Calu3 (cell line): ENCODE measurements around the gene ARHGAP11B.
"Not testable (repeated sequence)": the region's sequence is repeated elsewhere in the genome, so short reads cannot be mapped to it uniquely, and the experiment has no call there.

ENCODE experiments used
- BruUV-seq: library from RNA; stranded (reverse); fragments of 400-500 nt; replicated peaks from 2 replicates; lab custom pipeline; 2021; lab: Mats Ljungman, UMichigan
- CTCF ChIA-PET: fragments of 300-600 bp; sonication (Branson Sonifier 250); formaldehyde crosslinking; loops from one replicate; lab custom pipeline; 2022; ENCODE audit warnings: antibody characterized with exemption; lab: Charles Lee
- DNase-seq: peaks from one replicate; pipeline ENCODE4 v3.0.0; 2022
- H3K27ac Mint-ChIP-seq: one replicate; pipeline ENCODE4 v1.8.0; 2022; ENCODE audit warnings: mixed read lengths; ENCODE audit not compliant: unreplicated experiment
- H3K27me3 Mint-ChIP-seq: one replicate; pipeline ENCODE4 v1.8.0; 2022; ENCODE audit warnings: mixed read lengths; ENCODE audit not compliant: unreplicated experiment
- H3K36me3 Mint-ChIP-seq: one replicate; pipeline ENCODE4 v1.8.0; 2022; ENCODE audit warnings: mild to moderate bottlenecking, moderate library complexity, mixed read lengths; ENCODE audit not compliant: insufficient read depth, unreplicated experiment
- H3K4me1 Mint-ChIP-seq: one replicate; pipeline ENCODE4 v1.8.0; 2022; ENCODE audit warnings: mild to moderate bottlenecking, low read depth, mixed read lengths; ENCODE audit not compliant: unreplicated experiment
- H3K4me3 Mint-ChIP-seq: one replicate; pipeline ENCODE4 v1.8.0; 2022; ENCODE audit warnings: mild to moderate bottlenecking, low read depth, moderate library complexity, mixed read lengths; ENCODE audit not compliant: unreplicated experiment
- H3K9me3 Mint-ChIP-seq: one replicate; pipeline ENCODE4 v1.8.0; 2022; ENCODE audit warnings: low read depth, mixed read lengths; ENCODE audit not compliant: unreplicated experiment
- intact Hi-C: fragments of 100-400 bp; cut with micrococcal nuclease; formaldehyde crosslinking; loops from one replicate; pipeline ENCODE4 v1.10.0; 2022; ENCODE audit not compliant: unreplicated experiment
- long read RNA-seq: library from polyadenylated mRNA; stranded (forward); transcript quantifications from one replicate; pipeline ENCODE4 v2.0.0, GENCODE V29; 2022

Gene ARHGAP11B
- long read RNA-seq, result 0 reads

GRCh38 chr15:30625436-30626193 lies at the start of gene ARHGAP11B:
Gene ARHGAP11B, plus strand, starts transcription at chr15:30626128.
- H3K9me3 Mint-ChIP-seq, H3K27me3 Mint-ChIP-seq, CTCF ChIA-PET, intact Hi-C loops, H3K4me1 Mint-ChIP-seq, BruUV-seq: not testable (repeated sequence)
- peak; percentile 79 for DNase-seq
- peaks cover 17% of the 10 kb centered on the region for H3K36me3 Mint-ChIP-seq
- H3K4me3 Mint-ChIP-seq, result peak within 1 kb of the TSS; percentile 99
- peak within 1 kb of the TSS; percentile 94 for H3K27ac Mint-ChIP-seq

GRCh38 chr15:30579394-30579970 lies 46.4 kb upstream of the ARHGAP11B start:
- DNase-seq, H3K9me3 Mint-ChIP-seq, H3K27me3 Mint-ChIP-seq, BruUV-seq, H3K36me3 Mint-ChIP-seq, H3K4me3 Mint-ChIP-seq, H3K27ac Mint-ChIP-seq, CTCF ChIA-PET, H3K4me1 Mint-ChIP-seq, intact Hi-C loops: not testable (repeated sequence)

- H3K27me3 Mint-ChIP-seq, H3K4me3 Mint-ChIP-seq, H3K36me3 Mint-ChIP-seq, H3K9me3 Mint-ChIP-seq, H3K27ac Mint-ChIP-seq, DNase-seq, intact Hi-C loops, BruUV-seq, CTCF ChIA-PET, H3K4me1 Mint-ChIP-seq: not testable (repeated sequence)
Observed at GRCh38 chr15:30580716-30581115, 45.2 kb upstream of the ARHGAP11B start.

- BruUV-seq, H3K4me3 Mint-ChIP-seq, H3K9me3 Mint-ChIP-seq, H3K27me3 Mint-ChIP-seq, DNase-seq, intact Hi-C loops, H3K36me3 Mint-ChIP-seq, CTCF ChIA-PET, H3K4me1 Mint-ChIP-seq, H3K27ac Mint-ChIP-seq: not testable (repeated sequence)
Observed at GRCh38 chr15:30598953-30599352, 27.0 kb upstream of the ARHGAP11B start.

GRCh38 chr15:30603796-30604195 lies 22.1 kb upstream of the ARHGAP11B start, which contains the start of gene GOLGA8H:
Gene GOLGA8H, plus strand, starts transcription at chr15:30604028. Its CDS starts 98 bp downstream, at chr15:30604126.
- H3K9me3 Mint-ChIP-seq, H3K4me1 Mint-ChIP-seq, H3K36me3 Mint-ChIP-seq, CTCF ChIA-PET, intact Hi-C loops, DNase-seq, H3K4me3 Mint-ChIP-seq, H3K27me3 Mint-ChIP-seq, H3K27ac Mint-ChIP-seq, BruUV-seq: not testable (repeated sequence)

GRCh38 chr15:30612271-30612670 lies 13.7 kb upstream of the ARHGAP11B start:
- intact Hi-C loops, CTCF ChIA-PET: not testable (repeated sequence)

GRCh38 chr15:30621342-30621741 lies 4.6 kb upstream of the ARHGAP11B start:
- H3K4me1 Mint-ChIP-seq, CTCF ChIA-PET, H3K27ac Mint-ChIP-seq, H3K9me3 Mint-ChIP-seq, H3K36me3 Mint-ChIP-seq, DNase-seq, BruUV-seq, H3K27me3 Mint-ChIP-seq, intact Hi-C loops, H3K4me3 Mint-ChIP-seq: not testable (repeated sequence)

More at GRCh38 chr15:30612271-30612670, 13.7 kb upstream of the ARHGAP11B start:
- H3K9me3 Mint-ChIP-seq, H3K27ac Mint-ChIP-seq, H3K4me1 Mint-ChIP-seq, H3K4me3 Mint-ChIP-seq, BruUV-seq, H3K36me3 Mint-ChIP-seq, H3K27me3 Mint-ChIP-seq, DNase-seq: not testable (repeated sequence)

- Mint-ChIP-seq H3K36me3 (peaks cover 17% of the 10 kb centered on the region), H3K27ac (peak overlapping the region; percentile 94), H3K4me3 (peak overlapping the region; percentile 99)
- intact Hi-C loops, DNase-seq, H3K9me3 Mint-ChIP-seq, H3K4me1 Mint-ChIP-seq, CTCF ChIA-PET, BruUV-seq, H3K27me3 Mint-ChIP-seq: not testable (repeated sequence)
Observed at GRCh38 chr15:30626194-30626565, 252 bp downstream of the ARHGAP11B start.

GRCh38 chr15:30626632-30627031 lies 704 bp downstream of the ARHGAP11B start:
- H3K9me3 Mint-ChIP-seq, intact Hi-C loops, H3K27me3 Mint-ChIP-seq, CTCF ChIA-PET, BruUV-seq, DNase-seq, H3K4me1 Mint-ChIP-seq: not testable (repeated sequence)
- H3K4me3 Mint-ChIP-seq, result peak overlapping the region; percentile 99
- peaks cover 17% of the 10 kb centered on the region for H3K36me3 Mint-ChIP-seq
- peak overlapping the region; percentile 94 for H3K27ac Mint-ChIP-seq
